ENCODE results near the gene SLC9A1. TPM values are rescaled to one million over a fixed set of nuclear protein-coding genes. Genes with fewer than 3 reads are reported as not detected.

The SLC9A1 gene
- polyA plus RNA-seq, 1 of the 3 experiments (the other 2 are of a cell fraction) = 11.4 TPM

DNA sequence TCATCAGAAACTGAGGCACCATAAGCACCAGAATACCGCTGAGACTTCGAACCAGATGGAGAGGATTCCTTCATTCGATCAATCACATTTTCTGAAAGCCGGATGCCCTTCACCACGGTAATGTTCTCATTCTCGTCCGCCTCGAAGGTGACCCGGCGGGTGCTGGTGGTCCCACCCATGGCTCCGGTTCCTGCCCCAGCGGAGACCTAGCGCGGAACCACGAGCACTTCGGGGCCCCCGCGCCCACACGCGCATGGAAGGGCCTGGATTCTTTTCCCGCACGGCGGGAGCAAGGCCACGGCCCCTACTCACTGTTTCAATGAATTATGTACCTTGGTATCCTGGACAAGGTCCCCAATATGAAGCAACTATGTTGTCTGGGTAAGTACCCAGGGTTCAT, 46.4 kb upstream of the SLC9A1 start:
- Histone ChIP-seq H4K20me1 (ENCODE audit: insufficient read depth) (no peaks in the 10 kb centered on the region), H3F3A (replicated peaks; ENCODE audit: insufficient read depth) (no peaks in the 10 kb centered on the region), H3K9me2 (no peaks in the 10 kb centered on the region), H3K36me3 (replicated peaks in 1 of 2; ENCODE audit: control insufficient read depth in 1 of 2, insufficient read depth in 2 of 2, low read length in 1 of 2) (no peaks in the 10 kb centered on the region), H3K27me3 (ENCODE audit: insufficient read depth) (no peaks in the 10 kb centered on the region), H2AFZ (ENCODE audit: low read depth) (no peak overlapping the region), H3K27ac (ENCODE audit: low read depth in 2 of 2, low read length in 1 of 2) (no peak overlapping the region), H3K9ac (no peak overlapping the region), H3K4me3 (ENCODE audit: low read depth in 2 of 2, low read length in 1 of 2) (no peak overlapping the region), H3K79me2 (ENCODE audit: insufficient read depth) (no peaks in the 10 kb centered on the region), H3K4me1 (ENCODE audit: control insufficient read depth in 1 of 2, insufficient read depth in 2 of 2, low read depth in 1 of 2, low read length in 1 of 2) (no peaks in the 10 kb centered on the region), H3K4me2 (no peak overlapping the region), H3K9me3 (no peaks in the 10 kb centered on the region)
- DNase-seq = no peak
- 92% methylated on average over 24 of the region's 24 CpGs for WGBS (ENCODE audit: low lambda C conversion rate)
- ChIA-PET POLR2A (no interaction called here), CTCF (interaction anchor here (0.5 to 2.8 kb wide), 4 partner anchors 66 to 109 kb away, joined by 3 to 10 read pairs (median 3); no protein-coding TSS in a partner anchor)
- TF ChIP-seq MXI1 (IDR thresholded peaks at IDR 0.05; ENCODE audit: low read depth, low read length) (no peak), ELF1 (IDR thresholded peaks at IDR 0.05) (no peak), GABPA (IDR thresholded peaks at IDR 0.05; ENCODE audit: low read depth) (no peak)

DNA sequence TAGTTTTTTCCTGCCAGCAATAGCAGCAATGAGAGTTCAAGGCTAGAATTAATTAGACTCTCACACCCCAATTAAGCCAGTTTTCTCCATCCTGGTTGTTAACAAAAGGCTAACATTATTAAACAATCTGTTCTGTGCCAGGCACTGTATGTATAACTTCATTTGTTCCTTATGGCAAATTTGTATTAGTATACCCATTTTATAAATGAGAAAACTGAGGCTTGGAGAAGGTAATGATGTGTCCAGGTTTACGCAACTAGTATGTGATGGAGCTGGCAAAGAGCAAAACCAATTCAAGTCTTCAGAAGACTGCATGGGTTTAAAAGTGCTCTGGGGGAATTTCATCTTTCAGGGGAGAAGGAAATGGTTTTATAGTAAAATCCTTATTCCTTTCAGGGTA, 38.3 kb upstream of the SLC9A1 start:
- Histone ChIP-seq H2AFZ (ENCODE audit: low read depth) (no peak overlapping the region), H3K9ac (no peak overlapping the region), H3K36me3 (replicated peaks in 1 of 2; ENCODE audit: control insufficient read depth in 1 of 2, insufficient read depth in 2 of 2, low read length in 1 of 2) (no peaks in the 10 kb centered on the region), H3K9me3 (no peaks in the 10 kb centered on the region), H3K4me2 (no peak overlapping the region), H3K27ac (ENCODE audit: low read depth in 2 of 2, low read length in 1 of 2) (no peak overlapping the region), H4K20me1 (ENCODE audit: insufficient read depth) (no peaks in the 10 kb centered on the region), H3F3A (replicated peaks; ENCODE audit: insufficient read depth) (no peaks in the 10 kb centered on the region), H3K4me3 (ENCODE audit: low read depth in 2 of 2, low read length in 1 of 2) (no peak overlapping the region), H3K4me1 (ENCODE audit: control insufficient read depth in 1 of 2, insufficient read depth in 2 of 2, low read depth in 1 of 2, low read length in 1 of 2) (no peaks in the 10 kb centered on the region), H3K79me2 (ENCODE audit: insufficient read depth) (no peaks in the 10 kb centered on the region), H3K9me2 (no peaks in the 10 kb centered on the region), H3K27me3 (ENCODE audit: insufficient read depth) (no peaks in the 10 kb centered on the region)
- POLR2A ChIA-PET = no interaction called here
- CTCF ChIA-PET = interaction anchor here (1.5 to 2.0 kb wide), 2 partner anchors 90 to 164 kb away, joined by 5 to 8 read pairs; no protein-coding TSS in a partner anchor
- TF ChIP-seq GATA2 (CRISPR knock-in tag; IDR thresholded peaks at IDR 0.05) (no peak), EP300 (IDR thresholded peaks at IDR 0.05; ENCODE audit: borderline replicate concordance in 1 of 2, low read depth in 1 of 2, low read length in 1 of 2) (no peak), FOXJ3 (CRISPR knock-in tag; IDR thresholded peaks at IDR 0.05) (no peak), NRF1 (IDR thresholded peaks at IDR 0.05; ENCODE audit: low read depth, low read length) (no peak), SIN3A (IDR thresholded peaks at IDR 0.05; ENCODE audit: borderline replicate concordance, low read depth, low read length) (no peak), TEAD4 (IDR thresholded peaks at IDR 0.05; ENCODE audit: borderline replicate concordance, insufficient read depth) (no peak), MEF2A (IDR thresholded peaks at IDR 0.05; ENCODE audit: borderline replicate concordance, low read depth) (no peak), FOSL2 (IDR thresholded peaks at IDR 0.05; ENCODE audit: borderline replicate concordance, low read depth) (no peak)
- TF ChIP-seq, protein P1, sequence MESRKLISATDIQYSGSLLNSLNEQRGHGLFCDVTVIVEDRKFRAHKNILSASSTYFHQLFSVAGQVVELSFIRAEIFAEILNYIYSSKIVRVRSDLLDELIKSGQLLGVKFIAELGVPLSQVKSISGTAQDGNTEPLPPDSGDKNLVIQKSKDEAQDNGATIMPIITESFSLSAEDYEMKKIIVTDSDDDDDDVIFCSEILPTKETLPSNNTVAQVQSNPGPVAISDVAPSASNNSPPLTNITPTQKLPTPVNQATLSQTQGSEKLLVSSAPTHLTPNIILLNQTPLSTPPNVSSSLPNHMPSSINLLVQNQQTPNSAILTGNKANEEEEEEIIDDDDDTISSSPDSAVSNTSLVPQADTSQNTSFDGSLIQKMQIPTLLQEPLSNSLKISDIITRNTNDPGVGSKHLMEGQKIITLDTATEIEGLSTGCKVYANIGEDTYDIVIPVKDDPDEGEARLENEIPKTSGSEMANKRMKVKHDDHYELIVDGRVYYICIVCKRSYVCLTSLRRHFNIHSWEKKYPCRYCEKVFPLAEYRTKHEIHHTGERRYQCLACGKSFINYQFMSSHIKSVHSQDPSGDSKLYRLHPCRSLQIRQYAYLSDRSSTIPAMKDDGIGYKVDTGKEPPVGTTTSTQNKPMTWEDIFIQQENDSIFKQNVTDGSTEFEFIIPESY (IDR thresholded peaks at IDR 0.05; ENCODE audit: borderline replicate concordance, low read depth) = no peak
- TF ChIP-seq, protein P2, sequence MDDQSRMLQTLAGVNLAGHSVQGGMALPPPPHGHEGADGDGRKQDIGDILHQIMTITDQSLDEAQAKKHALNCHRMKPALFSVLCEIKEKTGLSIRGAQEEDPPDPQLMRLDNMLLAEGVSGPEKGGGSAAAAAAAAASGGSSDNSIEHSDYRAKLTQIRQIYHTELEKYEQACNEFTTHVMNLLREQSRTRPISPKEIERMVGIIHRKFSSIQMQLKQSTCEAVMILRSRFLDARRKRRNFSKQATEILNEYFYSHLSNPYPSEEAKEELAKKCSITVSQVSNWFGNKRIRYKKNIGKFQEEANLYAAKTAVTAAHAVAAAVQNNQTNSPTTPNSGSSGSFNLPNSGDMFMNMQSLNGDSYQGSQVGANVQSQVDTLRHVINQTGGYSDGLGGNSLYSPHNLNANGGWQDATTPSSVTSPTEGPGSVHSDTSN (IDR thresholded peaks at IDR 0.05) = no peak
- TF ChIP-seq, protein P3, sequence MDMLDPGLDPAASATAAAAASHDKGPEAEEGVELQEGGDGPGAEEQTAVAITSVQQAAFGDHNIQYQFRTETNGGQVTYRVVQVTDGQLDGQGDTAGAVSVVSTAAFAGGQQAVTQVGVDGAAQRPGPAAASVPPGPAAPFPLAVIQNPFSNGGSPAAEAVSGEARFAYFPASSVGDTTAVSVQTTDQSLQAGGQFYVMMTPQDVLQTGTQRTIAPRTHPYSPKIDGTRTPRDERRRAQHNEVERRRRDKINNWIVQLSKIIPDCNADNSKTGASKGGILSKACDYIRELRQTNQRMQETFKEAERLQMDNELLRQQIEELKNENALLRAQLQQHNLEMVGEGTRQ (IDR thresholded peaks at IDR 0.05; ENCODE audit: borderline replicate concordance, low read depth, low read length) = no peak
- TF ChIP-seq, protein P4, sequence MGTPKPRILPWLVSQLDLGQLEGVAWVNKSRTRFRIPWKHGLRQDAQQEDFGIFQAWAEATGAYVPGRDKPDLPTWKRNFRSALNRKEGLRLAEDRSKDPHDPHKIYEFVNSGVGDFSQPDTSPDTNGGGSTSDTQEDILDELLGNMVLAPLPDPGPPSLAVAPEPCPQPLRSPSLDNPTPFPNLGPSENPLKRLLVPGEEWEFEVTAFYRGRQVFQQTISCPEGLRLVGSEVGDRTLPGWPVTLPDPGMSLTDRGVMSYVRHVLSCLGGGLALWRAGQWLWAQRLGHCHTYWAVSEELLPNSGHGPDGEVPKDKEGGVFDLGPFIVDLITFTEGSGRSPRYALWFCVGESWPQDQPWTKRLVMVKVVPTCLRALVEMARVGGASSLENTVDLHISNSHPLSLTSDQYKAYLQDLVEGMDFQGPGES (IDR thresholded peaks at IDR 0.05; ENCODE audit: low read depth, low read length) = no peak
- TF ChIP-seq, protein P5, sequence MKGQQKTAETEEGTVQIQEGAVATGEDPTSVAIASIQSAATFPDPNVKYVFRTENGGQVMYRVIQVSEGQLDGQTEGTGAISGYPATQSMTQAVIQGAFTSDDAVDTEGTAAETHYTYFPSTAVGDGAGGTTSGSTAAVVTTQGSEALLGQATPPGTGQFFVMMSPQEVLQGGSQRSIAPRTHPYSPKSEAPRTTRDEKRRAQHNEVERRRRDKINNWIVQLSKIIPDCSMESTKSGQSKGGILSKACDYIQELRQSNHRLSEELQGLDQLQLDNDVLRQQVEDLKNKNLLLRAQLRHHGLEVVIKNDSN (IDR thresholded peaks at IDR 0.05; ENCODE audit: borderline replicate concordance, low read depth) = no peak
- TF ChIP-seq, protein P6, sequence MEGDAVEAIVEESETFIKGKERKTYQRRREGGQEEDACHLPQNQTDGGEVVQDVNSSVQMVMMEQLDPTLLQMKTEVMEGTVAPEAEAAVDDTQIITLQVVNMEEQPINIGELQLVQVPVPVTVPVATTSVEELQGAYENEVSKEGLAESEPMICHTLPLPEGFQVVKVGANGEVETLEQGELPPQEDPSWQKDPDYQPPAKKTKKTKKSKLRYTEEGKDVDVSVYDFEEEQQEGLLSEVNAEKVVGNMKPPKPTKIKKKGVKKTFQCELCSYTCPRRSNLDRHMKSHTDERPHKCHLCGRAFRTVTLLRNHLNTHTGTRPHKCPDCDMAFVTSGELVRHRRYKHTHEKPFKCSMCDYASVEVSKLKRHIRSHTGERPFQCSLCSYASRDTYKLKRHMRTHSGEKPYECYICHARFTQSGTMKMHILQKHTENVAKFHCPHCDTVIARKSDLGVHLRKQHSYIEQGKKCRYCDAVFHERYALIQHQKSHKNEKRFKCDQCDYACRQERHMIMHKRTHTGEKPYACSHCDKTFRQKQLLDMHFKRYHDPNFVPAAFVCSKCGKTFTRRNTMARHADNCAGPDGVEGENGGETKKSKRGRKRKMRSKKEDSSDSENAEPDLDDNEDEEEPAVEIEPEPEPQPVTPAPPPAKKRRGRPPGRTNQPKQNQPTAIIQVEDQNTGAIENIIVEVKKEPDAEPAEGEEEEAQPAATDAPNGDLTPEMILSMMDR (IDR thresholded peaks at IDR 0.05) = no peak
- 90% methylated on average over 1 of the region's 1 CpG for WGBS (ENCODE audit: low lambda C conversion rate)
- no peak for DNase-seq
